GM21390 (cell line): ENCODE results near the gene DPM1.

ENCODE experiments used
- ATAC-seq: cut with Tn5 transposase; IDR thresholded peaks from one replicate; pipeline ENCODE4 v1.9.1; 2021; ENCODE audit not compliant: unreplicated experiment

DPM1 gene

DNA sequence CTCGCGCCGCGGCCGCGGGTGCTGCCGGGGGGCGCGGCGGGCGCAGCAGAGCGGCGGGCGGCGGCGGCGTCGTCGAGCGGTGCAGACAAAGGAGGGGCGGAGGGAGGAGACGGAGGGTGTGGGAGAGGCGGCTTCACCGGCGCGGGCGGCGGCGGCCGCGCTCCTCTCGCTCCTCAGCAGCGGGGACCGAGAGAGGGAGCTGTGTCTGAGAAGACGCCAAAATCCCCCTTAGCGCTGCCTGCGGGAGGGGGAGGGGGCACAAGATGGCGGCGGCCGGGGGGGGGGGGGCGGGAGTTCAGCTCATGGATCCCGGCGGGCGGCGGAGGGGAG, 27.4 kb downstream of the DPM1 start:
- ATAC-seq, result no peak

DNA sequence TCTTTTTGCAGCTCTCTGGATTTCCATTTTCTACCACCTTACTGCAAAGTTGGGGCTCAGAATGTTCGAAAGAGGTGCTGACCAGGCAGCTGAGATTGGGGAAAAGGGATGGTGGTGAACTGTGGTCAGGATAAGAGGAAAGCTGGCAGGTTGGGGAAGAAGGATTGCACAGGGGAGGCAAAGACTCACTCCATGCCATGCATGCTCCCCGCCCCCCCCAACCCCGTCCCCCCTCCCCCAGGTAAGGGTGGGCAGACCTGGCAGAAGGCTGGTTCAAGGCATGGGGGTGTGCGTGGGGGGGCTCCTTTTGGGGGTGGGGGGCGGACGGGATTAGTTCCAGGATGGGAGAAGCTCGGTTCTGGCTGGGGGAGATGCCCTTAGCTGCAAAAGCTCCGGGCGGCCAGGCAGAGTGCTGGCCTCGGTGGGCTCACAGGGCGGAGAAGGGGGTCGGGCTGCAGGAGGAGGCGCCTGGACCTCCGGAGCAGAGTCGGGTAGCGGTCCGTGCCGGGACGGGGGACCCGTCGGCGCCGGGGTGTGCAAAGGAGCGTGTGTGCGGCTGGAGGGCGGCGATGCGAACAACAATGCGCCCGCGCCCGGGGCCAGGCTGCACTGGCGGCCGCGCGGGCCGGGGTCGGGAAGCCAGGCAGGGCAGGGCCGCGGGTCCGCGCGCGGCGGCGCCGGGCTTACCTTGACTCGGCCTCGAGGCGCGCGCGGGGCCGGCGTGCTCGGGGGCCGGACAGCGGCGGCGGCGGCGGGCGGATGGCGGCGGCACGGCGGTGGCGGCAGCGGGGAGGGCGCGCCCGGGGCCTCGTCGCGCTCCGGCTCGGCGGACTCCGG, 28.0 kb downstream of the DPM1 start:
- ATAC-seq, result peak; percentile 12

DNA sequence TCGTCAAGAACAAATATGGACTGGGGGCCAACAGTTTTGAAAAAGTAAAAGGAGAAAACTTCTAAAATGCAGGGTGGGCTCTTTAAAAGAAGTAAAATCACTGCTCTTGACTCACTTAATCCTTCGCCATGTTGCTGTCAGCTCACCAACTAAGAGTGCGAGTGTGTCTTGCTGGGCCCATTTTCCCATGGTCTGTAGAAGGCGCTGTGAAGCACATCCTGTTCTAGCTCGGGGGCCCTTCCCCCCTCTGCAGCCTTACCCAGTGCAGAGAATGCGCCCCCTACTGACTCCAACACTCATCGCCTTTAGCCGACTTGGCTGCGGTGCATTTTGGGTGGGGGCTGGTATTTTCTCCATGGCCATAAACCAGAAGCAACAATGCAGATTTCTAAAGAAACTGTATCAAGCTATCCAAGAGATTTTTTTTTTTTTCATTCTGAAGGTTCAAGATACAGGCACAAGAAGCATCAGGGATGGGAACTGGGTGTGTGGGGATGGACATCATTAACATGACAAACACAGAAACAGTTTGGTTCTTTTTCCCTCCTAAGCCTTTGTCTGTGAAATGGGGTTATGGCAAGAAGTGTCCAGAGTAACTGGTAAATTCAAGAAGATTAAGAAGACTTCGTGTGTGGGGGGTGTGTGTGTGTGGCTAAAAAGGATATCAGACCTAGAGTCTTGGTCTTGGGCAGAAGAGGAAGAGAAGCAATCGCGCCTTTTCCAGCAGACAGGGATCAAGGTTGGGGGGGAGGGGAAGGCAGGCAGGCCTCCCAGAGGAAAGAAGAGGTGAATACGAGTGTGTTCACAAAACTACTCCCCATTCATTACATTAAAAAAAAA, 28.8 kb downstream of the DPM1 start:
- peak; percentile 58 for ATAC-seq

DNA sequence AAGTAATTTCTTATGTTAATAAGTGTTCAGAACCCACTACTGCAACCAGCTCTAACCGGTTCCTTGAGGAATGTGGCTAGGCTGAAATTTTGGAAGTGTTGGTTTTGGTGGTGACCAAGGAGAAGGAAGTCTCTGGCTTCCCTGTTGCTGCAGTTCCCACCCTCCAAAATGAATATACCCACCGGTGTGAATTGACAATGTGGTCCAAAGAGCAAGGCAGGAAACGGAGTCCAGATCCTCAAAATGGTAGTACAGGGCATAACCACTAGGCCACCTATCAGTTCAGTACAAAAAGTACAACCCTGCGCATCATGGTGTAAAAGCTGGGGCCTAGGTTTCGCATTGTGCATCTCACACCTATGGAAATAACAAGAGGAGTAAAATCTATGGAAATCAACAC, 29.9 kb downstream of the DPM1 start:
- no peak for ATAC-seq

DNA sequence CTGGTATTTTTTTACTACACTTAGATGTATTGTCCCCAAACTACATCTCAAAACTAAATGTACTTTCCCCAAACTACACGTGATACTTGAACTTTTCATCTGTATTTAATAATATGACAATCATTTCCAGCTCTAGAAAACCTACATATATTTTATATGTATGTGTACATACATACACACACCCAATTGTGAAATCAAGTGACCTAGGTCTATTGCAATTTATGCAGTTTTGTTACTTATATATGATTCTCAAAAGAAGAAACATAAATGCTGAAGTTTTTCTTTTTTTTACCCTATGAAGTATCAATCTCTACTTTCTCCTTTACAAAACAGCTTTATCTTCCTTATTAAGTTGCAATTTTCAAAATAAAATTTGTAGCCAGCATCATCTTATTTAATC, 31.8 kb downstream of the DPM1 start:
- ATAC-seq, result no peak

DNA sequence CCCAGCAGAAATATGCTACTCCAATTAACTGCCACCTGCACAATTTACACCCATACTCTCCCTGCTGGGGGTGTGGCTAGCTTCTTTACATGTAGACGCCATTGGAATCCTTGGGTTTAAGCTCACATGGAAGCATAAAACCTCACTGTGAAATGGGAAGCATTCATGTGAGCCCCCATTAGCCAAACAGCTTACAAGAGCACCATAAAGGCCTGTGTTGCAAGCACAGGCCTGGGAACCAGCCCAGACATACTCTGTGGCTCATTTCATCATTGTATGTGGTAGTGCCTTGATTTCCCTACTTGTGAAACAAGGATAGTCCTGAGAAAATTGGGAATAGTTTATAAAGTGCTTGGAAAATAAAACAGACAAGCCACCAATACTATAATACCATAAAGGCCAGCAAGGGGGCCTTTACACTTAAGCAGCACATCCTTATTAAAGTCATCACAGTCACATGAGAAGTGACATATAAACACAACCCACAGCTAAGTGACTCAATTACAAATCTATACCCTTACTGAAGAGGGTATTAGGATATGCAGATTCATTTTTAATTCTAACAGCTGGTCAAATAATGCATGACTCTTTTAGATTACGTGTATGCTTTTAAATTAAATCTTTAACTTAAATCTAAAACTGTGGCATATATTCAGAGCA, 33.9 kb downstream of the DPM1 start:
- no peak for ATAC-seq

DNA sequence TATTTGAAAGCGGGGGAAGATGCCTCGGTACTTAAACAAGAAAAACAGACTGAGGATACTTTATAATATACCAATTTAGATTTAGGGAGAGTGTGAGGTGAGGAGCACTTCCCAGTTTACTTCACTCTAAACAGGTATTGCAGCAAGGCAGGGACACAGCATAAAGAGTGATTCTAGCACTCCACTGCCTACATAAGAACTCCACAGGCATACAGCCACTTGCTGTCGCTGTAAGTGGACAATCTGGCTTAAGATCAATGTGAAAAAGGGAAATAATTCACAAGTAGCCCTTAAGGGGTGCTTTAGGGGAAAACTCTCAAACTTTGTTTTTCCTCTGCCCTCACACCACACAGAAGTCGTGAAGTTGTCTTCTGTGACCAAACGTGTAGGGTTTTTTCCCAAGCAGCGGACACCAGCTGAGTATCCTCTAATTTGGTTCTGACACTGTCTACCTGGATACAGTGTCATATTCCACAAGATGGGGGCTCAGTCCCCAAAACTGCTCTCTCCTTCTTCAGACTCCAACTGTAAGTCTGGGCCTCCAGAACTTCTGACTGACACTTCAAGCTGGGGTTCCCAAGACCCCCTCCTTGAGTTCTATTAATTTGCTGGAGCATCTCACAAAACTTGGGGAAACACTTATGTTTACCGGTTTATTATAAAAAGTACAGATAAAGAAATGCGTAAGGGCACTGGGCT, 36.4 kb downstream of the DPM1 start:
- ATAC-seq, result no peak

DNA sequence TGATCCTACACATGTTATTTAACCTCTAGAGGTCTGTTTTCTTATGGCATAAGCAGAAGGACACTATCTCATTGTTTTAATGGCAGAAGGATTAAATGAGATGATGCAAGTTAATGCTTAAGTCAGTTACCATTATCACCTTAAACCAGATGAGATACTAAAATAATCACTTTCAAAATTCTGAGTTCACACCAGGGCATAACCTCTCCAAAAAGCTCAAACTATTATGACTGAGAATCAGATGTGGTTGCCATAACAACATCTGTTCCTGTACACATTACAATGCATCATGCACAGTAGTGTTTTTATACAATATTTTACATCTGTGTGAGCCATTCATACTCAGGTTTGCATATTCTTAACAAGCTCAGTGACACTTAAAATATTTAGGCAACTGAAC, 37.3 kb downstream of the DPM1 start:
- no peak for ATAC-seq

DNA sequence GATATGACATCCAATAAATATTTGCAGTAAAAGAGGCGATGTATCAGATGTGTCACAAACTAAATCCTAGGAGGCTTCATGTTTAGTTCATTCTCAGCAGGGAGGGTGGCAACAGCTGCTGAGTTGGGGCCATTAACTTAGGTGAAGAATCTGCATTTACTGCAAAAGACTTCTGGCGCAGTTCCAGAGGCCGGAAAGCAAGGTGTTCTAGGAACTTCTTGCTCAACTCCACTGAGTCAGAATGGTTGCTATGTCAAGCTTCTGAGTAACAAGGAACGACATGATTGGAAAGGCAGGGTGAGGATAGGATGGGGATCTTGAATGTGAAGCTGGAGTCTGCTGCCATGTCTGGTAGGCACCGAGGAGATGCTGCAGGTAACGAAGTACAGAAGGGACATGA, 38.8 kb downstream of the DPM1 start:
- no peak for ATAC-seq

DNA sequence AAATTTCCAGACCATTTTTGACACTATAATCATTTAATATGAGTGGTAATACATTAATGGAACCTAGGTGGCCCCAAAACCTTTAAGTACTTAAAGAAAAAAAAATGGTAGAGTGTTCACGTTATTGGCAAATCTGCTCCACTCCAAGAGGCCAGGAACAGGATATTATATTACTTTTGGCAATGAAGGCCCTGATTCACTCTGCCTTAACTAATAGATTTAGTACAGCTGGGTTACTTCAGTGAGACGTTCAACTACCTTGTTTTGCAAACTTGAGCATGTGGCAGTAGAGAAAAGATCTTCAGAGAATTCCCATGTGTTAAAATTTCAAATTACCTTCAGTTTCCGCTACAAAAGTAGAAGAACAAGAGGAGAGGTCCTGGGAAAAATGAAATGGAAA, 39.9 kb downstream of the DPM1 start:
- no peak for ATAC-seq

DNA sequence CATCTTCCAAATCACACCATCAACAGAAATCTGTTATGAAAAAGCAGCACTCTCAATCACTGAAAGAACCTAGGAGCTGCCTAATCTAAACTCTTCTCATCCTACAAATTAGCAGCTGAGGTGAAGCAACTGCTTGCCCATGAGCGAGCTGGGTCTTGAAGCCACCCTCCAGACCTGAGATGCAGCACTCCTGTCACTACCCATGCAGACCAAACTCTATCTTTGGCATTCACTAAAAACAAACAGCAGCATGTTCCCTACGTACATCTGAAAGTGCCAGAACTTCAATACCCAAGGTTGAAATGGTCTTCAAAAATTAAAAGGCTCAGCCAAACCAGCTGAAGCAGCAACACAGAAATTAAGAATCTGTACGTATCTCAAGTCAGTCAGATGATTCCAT, 41.4 kb downstream of the DPM1 start:
- ATAC-seq, result no peak

DNA sequence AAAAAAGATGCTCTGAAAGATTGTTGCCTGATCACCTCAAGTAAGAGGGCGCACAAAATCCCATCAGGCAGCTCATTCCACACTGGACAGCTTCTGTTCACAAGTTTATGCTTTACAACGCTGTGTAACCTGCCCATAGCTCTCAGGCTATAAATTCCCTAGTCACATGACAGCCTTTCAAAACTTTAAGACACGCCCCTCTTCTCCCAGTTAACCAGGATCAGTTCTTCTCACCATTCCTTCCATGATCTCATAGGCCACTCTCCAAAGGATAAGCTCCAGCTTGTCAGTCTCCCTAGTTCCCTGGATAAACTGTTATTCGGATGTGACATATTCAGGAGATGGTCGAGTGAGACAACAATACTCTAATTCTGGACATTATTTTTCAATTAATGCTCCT, 42.1 kb downstream of the DPM1 start:
- ATAC-seq, result no peak

DNA sequence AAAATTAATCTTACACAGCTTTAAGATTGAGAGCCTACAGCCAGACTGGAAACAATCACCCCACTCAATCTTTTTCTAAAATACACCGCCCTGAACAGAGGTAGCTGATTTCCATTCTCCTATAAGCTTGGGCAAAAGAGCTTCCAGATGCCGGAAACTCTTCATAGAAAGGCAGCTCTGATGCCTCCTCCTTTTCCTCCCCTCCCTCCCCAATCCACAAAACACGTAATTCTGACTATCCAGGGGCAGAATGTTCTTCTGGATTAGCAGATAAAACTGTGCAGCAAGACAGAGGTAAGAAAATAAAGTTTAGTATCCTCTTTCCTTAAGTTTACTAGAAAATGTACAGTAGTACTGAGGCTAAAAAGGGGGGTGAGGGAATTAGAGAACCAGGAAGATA, 42.9 kb downstream of the DPM1 start:
- no peak for ATAC-seq

DNA sequence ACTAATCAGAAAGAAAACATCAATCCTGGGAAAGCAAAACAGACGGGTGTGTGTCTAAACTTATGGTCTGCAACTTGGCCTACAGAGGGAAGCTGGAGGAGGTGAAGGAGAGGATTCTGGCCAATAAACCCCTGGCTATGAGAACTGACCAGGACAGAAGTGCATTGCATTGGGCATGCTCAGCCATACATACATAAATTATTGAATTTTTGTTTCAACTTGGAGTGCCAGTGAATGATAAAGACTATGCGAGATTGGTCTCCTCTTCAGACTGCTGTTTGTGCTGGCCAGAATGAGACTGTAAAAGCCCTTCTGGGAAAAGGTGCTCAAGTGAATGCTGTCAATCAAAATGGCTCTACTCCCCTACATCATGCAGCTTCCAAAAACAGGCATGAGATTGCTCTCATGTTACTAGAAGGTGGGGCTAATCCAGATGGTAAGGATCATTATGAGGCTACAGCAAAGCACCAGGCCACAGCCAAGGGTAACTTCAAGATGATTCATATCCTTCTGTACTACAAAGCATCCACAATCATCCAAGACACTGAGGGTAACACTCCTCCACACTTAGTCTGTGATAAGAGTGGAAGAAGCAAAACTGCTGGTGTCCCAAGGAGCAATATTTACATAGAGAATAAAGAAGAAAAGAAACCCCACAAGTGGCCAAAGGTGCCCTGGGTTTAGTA, 44.5 kb downstream of the DPM1 start:
- no peak for ATAC-seq

DNA sequence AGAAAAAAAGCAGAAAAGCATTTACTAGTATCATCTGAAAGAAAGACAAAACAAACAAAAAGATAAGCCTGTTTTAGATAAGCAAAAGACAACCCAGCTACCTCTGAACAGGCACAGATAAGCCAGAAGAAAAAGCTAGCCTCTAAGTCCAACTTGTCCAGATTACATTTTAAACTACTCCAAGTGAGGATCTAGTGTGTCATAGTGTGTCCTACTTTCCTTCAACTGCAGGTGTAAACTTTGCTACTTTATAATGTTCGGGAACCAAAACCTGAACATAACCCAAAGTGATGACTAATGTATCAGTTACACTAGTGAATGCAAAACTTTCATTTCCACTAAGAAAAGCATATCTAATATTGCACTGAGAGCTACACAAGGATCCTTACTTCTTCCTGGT, 46.6 kb downstream of the DPM1 start:
- ATAC-seq, result peak; percentile 54

DNA sequence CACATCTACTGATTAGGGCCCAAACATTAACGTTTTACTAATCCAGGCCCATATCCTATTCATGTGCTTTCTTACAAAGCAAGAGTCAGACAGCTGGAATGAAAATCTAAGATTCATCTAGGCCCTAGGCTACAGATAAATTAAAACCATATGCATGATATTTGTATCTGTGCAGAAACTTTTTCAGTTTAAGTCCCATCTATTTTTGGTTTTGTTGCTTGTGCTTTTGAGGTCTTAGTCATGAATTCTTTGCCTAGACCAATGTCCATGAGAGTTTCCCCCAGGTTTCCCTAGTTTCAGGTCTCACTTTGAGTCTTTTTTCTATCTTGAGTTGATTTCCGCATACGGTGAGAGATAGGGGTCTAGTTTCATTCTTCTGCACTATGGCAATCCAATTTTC, 47.3 kb downstream of the DPM1 start:
- no peak for ATAC-seq

DNA sequence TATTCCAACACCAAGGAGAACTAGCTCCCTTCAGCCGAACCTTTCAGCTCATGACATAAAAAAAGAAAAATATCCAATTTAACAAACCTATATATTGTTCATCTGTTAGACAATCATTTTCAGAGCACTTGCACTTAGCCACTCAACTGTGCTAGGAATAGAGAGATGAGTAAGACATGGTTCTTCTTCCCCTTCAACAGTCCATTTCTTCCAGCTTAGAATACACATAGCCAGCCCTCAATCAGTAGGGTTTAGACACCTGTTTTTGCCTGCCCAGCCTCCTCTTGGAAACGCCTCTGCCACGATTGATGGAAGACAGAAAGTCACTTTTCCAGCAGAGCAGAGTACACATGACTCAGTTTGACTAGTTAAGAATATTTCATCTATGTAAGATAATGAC, 48.9 kb downstream of the DPM1 start:
- ATAC-seq, result no peak

DNA sequence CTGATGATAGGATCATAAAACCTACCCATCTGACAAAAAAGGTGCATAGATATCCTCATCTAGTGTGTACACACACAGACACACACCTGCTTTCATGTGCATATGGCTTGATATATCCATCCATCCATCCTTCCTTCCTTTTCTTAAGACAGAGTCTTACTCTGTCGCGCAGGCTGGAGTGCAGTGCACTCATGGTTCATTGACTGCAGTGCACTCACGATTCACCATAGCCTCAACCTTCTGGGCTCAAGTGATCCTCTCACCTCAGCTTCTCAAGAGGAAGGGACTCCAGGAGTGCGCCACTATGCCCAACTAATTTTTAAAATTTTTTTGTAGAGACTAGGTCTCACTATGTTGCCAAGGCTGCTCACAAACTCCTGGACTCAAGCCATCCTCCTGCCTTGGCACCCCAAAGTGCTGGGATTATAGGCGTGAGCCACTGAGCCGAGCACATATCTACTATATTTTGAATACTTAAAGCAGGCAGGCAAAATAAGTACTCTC, 54.2 kb downstream of the DPM1 start:
- ATAC-seq, result no peak

DNA sequence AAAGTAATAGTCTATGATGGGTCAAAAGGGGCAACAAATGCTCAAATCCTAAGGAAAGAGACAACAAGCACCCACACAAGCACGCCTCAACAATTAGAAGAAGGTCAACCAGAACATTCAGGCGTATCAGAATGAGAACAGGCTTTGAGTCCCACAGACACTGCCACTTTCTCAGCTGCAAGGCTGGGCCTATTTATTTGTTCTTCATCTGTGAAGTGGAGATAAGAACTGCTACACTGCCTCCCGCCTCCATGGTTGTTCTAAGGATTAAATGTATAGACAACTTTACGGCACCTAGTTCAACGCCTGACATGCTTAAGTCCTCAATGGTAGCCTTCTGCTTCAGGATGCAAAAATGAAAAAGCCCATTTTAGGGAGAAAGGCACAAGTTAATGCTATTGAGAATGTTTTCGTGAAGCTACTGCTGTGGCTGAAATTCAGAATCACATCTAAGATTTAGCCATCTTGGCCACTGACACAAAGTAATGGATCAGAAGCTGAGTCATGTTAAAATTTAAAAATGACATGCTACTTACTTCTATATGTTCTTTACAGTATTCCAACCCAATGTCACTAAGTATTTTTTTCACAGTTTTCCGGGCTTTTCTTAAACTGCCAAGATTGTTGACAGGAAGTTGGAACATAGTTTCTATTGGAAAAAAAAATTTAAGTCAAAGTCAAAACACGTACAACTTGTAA, 54.8 kb downstream of the DPM1 start:
- ATAC-seq, result no peak

DNA sequence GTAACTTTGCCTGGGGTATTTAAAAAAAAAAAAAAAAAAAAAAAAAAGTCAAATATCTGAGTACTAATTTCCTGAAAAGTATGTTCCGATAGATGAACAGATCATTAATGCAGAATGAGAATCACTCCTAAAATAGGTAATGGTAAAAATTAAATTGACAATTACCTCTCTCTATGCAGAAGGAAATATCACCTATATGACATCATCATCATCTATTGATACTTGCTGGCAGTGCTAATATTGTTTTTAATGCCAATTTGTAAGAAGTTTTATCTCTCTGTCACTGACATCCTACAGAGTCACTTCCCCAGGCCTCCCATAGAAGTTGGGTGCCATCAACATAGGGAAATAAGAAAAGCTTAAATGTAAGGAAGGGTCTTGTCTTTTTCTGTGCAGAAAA, 57.0 kb downstream of the DPM1 start:
- ATAC-seq, result no peak
